Mononuclear cell (primary cell): ENCODE results near the gene KANK3. TPM values are rescaled to one million over a fixed set of nuclear protein-coding genes. Genes with fewer than 3 reads are reported as not detected.
"Not testable (repeated sequence)": the region's sequence is repeated elsewhere in the genome, so short reads cannot be mapped to it uniquely, and the experiment has no call there.

Experiments used
- H3K27me3 ChIP-seq: 2 replicates; pipeline ENCODE4 v1.6.0; 2011; ENCODE audit warnings: low read length, control low read depth; ENCODE audit not compliant: insufficient read depth
- H3K4me1 ChIP-seq: 2 replicates; pipeline ENCODE4 v1.5.1; 2011; ENCODE audit warnings: mild to moderate bottlenecking, low read length, control low read depth; ENCODE audit not compliant: insufficient read depth
- H3K4me3 ChIP-seq: 2 replicates; pipeline ENCODE4 v1.5.1; 2011; ENCODE audit warnings: mild to moderate bottlenecking, low read length, moderate library complexity
- H3K9me3 ChIP-seq: 2 replicates; pipeline ENCODE4 v1.5.1; 2011; ENCODE audit warnings: low read depth, mild to moderate bottlenecking, control low read depth, low read length
- total RNA-seq: library from RNA; depleted of rRNA; stranded (reverse); fragments of >200 nt; gene quantifications from one replicate; pipeline ENCODE4 v1.2.3, GENCODE V29; 2012

KANK3 gene
- total RNA-seq, 1 donor = 0.42 TPM

DNA sequence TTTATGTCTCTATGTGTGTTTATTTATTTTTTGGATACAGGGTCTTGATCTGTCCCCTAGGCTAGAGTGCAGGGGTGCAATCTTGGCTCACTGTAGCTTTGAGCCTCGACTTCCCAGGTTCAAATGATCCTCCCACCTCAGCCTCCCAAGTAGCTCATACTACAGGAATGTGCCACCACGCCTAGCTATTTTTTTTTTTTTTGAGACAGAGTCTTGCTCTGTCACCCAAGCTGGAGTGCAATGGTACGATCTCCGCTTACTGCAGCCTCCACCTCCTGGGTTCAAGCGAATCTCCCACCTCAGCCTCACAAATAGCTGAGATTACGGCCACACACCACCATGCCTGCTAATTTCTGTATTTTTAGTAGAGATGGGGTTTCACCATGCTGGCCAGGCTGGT lies 15.9 kb upstream of the KANK3 start:
- H3K27me3 ChIP-seq = peaks cover 15% of the 10 kb centered on the region
- no peak overlapping the region for H3K4me3 ChIP-seq
- H3K4me1 ChIP-seq = peaks cover 9% of the 10 kb centered on the region
- H3K9me3 ChIP-seq = no peaks in the 10 kb centered on the region

DNA sequence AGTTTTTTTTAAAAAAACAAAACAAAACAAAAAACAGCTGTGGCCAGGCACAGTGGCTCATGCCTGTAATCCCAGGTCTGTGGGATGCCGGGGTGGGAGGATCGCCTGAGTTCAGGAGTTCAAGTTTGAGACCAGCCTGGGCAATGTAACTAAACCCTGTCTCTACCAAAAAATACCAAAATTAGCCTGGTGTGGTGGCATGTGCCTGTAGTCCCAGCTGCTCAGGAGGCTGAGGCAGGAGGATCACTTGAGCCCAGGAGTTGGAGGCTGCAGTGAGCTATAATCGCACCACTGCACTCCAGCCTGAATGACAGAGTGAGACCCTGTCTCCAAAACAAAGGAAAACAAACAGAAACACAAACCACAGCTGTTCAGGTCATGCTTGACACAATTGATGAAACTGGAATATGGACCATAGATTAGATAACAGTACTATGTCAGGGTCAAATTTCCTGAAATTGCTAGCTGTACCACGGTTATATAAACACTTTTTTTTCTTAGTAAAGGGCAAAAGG lies 14.0 kb upstream of the KANK3 start:
- Histone ChIP-seq H3K9me3 (no peaks in the 10 kb centered on the region), H3K27me3 (peaks cover 8% of the 10 kb centered on the region), H3K4me3 (no peak overlapping the region), H3K4me1 (no peaks in the 10 kb centered on the region)

DNA sequence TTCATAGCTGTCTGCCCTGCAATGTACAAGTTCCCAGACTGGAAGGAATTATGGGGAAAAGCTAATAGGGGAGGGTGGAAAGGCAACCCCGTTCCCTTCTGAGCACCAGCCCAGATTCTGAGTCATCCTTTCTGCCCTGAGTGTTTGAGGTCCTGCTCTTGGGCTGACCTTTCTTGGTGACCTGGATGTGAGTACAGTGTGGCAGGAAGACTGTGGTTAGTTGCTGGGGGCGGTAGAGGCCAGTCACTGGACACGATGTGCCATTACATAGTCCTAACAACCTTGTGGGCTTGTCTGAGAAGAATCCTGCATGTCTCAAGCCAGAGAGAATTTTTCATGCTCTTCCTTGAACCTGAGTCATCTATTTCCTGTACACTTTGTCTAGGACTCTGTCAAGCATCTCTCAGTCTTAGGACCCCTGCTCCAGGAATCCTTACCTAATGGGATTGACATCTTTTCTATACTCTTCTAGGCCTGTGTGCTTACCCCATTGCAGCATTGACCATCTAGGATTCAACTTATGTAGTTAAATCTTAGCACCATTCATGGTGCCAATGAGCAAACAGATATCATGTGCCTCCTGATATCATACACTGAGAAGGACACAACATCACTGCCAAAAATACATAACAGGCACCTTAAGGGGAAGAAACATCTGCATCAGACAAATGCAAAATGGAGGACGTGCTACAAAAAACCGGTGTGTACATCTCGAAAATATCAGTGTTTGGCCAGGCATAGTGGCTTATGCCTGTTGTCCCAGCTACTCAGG lies 12.8 kb upstream of the KANK3 start:
- Histone ChIP-seq H3K27me3 (peaks cover 3% of the 10 kb centered on the region), H3K9me3 (no peaks in the 10 kb centered on the region)

DNA sequence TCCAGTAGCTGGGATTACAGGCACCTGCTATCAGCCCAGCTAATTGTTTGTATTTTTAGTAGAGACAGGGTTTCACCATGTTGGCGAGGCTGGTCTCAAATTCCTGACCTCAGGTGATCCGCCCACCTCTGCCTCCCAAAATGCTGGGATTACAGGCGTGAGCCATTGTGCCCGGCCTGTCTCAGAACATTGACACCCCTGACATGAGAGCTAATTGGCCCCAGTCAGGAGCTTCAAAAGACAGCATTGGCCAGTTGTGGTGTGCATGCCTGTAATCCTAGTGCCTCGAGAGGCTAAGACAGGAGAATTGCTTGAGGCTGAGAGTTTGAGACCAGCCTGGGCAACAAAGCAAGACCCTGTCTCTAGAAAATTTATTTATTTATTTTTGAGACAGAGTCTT lies 9.8 kb upstream of the KANK3 start:
- not testable (repeated sequence) for H3K9me3 ChIP-seq, H3K4me1 ChIP-seq, H3K4me3 ChIP-seq, H3K27me3 ChIP-seq

More for the DNA sequence above, 12.8 kb upstream of the KANK3 start:
- Histone ChIP-seq H3K4me3 (no peak overlapping the region), H3K4me1 (no peaks in the 10 kb centered on the region)

DNA sequence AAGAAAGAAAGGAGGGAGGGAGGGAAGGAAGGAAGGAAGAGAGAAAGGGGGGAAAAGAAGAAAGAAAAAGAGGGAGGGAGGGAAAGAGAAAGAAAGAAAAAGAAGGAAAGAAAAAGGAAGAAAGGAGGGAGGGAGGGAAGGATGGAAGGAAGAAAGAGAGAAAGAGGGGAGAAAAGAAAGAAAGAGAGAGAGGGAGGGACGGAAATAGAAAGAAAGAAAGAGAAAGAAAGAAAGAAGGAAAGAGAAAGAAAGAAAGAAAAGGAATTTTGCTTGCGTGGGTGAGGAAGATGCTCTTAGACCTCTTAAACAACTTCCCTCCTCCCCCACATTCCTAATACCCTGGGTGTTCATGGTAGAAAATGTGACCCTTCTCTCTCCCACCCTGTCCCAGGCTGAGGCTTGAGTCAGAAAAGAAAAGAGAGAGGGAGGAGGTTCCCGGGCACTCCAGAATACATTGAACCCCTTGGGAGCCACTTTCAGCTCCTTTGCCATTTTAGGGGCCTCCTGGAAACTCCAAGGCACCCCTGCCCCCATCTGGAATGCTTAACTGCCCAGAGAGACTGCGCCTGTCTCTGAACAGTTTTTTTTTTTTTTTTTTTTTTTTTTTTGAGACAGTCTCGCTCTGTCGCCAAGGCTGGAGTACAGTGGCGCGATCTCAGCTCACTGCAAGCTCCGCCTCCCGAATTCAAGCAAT lies 9.2 kb upstream of the KANK3 start:
- Histone ChIP-seq H3K27me3 (peaks cover 3% of the 10 kb centered on the region), H3K9me3 (no peaks in the 10 kb centered on the region), H3K4me1 (no peaks in the 10 kb centered on the region), H3K4me3 (no peak overlapping the region)

DNA sequence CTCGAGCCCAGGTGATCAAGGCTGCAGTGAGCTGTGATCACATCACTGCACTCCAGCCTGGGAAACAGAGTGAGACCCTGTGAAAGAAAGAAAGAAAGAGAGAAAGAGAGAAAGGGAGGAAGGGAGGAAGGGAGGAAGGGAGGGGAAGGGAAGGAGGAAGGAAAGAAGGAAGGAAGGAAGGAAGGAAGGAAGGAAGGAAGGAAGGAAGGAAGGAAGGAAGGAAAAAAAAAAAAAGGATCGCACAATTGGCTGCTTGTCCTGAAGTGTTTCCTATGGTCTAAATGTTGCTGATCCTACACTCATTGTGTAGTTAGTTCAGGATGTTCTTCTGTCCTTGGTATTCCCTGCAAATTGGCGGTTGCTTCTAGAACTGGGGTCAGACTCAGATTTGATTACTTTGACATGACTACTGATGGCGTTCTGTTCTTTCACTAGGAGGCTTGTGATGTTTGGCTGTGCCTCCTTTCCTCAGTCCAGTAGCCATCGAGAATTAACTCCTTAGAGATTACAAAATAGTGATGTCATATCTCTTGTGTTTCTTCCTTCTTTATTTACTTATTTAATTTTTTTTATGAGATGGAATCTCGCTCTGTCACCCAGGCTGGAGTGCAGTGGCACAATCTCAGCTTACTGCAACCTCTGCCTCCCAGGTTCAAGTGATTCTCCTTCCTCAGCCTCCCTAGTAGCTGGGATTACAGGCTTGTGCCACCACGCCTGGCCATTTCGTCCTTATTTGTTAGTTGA lies 6.7 kb upstream of the KANK3 start:
- H3K9me3 ChIP-seq, H3K4me1 ChIP-seq, H3K4me3 ChIP-seq, H3K27me3 ChIP-seq: not testable (repeated sequence)

DNA sequence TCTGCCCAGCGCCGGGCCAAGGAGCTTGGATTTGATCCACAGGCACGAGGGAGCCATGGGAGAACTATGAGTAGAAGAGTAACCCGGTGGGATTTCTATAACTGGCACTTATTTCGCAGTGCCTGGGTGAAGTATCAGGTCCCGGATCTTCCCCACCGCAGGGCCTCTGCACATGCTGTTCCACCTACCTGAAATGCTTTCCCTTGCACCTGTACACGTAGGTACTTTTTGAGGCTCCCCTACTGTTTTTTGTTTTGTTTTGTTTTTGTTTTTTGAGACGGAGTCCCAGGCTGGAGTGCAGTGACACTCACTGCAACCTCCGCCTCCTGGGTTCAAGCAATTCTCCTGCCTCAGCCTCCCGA lies 402 bp upstream of the KANK3 start:
- Histone ChIP-seq H3K4me3 (no peak overlapping the region), H3K27me3 (peaks cover 44% of the 10 kb centered on the region), H3K4me1 (peaks cover 11% of the 10 kb centered on the region), H3K9me3 (no peaks in the 10 kb centered on the region)

DNA sequence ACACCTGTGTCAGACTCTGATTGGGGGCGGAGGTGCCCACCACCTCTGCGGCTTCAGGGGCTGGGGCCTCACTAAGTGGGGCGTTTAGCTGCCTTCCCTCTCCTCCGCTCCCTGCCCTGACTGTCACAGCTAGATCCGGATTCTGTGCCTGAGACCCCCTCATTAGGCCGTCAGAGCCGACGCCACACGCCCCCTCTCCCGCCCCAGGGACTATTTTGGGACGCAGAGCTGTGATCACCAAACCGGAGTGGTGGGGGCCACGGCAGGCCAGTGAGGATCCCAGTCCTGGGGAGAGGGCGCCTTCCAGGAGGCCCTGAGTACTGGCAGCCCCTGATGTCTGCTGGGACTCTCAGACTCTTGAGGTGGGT lies 762 bp downstream of the KANK3 start:
- H3K9me3 ChIP-seq = no peaks in the 10 kb centered on the region
- H3K27me3 ChIP-seq = peaks cover 44% of the 10 kb centered on the region
- H3K4me1 ChIP-seq = peaks cover 11% of the 10 kb centered on the region
- H3K4me3 ChIP-seq = no peak overlapping the region

DNA sequence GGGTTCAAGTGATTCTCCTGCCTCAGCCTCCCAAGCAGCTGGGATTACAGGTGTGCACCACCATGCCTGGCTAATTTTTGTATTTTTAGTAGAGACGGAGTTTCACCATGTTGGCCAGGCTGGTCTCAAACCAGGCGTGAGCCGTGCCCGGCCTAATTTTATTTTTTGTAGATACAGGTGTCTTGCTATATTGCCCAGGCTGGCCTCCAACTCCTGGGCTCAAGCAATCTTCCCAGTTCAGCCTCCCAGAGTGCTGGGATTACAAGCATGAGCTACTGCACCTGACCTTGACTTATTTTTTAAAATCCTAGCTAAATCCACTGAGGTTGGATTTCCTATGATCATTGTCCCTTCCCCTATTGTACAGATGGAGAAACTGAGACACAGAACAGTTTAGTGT lies 1.6 kb downstream of the KANK3 start:
- not testable (repeated sequence) for H3K4me3 ChIP-seq, H3K9me3 ChIP-seq
- H3K27me3 ChIP-seq = peaks cover 48% of the 10 kb centered on the region
- peaks cover 11% of the 10 kb centered on the region for H3K4me1 ChIP-seq

DNA sequence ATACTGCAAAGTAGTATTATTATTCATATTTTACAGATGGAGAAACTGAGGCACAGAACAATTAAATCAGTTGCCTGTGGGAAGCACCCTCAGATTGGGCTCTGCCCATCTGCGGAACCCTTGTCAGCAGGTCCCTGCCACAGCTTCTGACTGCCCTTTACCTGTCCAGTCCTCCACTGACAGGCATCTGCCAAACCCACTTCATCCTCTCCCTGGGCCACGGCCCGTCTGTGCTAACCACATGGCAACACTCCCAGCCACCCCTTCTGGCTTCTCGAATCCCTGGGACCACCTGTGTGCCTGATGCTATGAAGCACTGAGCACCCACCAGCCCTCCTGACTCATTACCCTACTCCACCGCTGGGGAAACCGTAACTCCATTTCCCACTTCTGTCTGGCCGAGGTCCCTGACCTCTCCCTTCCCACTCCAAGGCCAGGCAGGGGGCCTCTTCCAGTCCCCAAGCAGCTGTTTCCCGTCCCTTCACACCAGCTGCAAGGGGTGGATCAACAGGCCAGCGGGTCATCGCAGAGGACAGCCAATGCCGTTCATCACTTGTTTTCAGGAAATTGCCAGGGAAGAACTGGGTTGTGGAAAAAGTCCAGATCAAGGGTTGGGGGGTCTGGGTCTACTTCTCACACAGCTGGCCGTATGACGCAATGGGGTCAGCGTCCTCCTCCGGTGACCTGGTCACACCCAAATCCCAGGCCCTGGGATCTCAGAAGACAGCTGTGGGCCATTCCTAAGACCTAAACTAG lies 2.5 kb downstream of the KANK3 start:
- Histone ChIP-seq H3K4me3 (no peak overlapping the region), H3K27me3 (peaks cover 57% of the 10 kb centered on the region), H3K9me3 (no peaks in the 10 kb centered on the region), H3K4me1 (peaks cover 17% of the 10 kb centered on the region)

DNA sequence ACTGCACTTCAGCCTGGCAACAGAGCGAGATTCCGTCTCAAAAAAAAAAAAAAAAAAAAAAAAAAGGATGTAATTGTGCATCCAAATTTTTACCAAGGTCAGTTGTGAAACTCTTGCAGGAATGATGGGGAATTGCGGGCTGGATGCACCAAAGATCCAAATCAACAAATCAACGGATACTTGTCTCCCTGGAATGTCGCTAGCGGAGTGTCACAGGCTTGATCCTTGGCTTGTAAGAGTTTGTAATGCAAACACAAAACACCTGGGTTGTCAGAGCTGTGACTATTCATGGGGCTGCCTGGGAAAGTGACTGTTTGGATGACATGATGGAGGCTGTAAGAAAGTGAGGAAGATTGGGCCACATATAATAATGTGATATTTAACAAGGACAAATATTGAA lies 4.2 kb downstream of the KANK3 start:
- Histone ChIP-seq H3K4me1 (peaks cover 23% of the 10 kb centered on the region), H3K9me3 (no peaks in the 10 kb centered on the region), H3K4me3 (no peak overlapping the region), H3K27me3 (peaks cover 56% of the 10 kb centered on the region)

DNA sequence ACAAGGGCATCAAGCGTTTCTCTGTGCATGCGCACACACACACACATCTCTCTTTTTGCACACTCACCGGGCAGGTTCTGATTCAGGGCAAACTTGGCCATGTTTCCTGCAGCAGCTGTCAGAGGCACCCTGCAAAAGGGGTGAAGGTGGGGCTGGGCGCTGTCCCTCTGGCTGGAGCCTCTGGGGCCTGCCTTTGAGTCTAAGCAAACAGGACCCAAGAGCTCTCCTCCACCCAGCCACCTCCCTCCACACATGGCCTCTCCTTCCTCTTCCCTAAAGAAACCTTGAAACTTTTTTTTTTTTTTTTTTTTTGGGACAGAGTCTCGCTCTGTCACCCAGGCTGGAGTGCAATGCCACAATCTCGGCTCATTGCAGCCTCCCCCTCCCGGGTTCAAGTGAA lies 5.3 kb downstream of the KANK3 start:
- Histone ChIP-seq H3K4me1 (peaks cover 14% of the 10 kb centered on the region), H3K4me3 (no peak overlapping the region), H3K27me3 (peaks cover 56% of the 10 kb centered on the region), H3K9me3 (no peaks in the 10 kb centered on the region)

DNA sequence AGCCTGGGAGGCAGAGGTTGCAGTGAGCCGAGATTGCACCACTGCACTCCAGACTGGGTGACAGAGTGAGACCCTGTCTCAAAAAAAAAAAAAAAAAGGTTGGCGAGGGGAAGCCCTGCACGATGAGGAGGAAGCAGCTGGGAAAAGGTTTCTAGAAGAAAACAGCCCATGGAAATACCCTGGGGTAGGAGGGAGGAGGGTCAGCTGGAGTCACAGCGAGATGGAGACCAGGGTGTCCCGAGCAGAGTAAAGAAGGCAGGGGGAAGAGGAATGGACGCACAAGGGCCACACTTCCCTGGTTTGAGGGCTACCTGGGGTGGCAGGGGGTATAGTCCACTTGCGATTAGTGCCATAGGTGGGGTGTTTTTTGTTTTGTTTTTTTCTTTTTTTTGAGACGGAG lies 6.4 kb downstream of the KANK3 start:
- Histone ChIP-seq H3K9me3 (no peaks in the 10 kb centered on the region), H3K4me3 (no peak overlapping the region), H3K27me3 (peaks cover 47% of the 10 kb centered on the region), H3K4me1 (peaks cover 12% of the 10 kb centered on the region)

DNA sequence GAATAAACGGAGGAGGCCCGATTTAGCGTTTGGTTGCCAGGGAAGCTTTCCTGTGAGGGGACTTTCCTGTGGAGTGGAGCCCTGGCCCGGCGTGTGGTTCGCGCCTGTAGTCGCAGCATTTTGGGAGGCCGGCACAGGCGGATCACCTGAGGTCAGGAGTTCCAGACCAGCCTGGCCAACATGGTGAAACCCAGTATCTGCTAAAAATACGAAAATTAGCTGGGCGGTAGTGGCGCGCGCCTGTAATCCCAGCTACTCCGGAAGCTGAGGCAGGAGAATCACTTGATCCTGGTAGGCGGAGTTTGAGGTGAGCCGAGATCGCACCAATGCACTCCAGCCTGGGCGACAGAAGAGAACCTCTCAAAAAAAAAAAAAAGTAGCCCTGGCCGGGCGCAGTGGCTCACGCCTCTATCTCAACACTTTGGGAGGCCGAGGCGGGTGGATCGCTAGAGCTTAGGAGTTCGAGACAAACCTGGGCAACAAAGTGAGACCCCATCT lies 6.9 kb downstream of the KANK3 start:
- Histone ChIP-seq H3K27me3 (peaks cover 43% of the 10 kb centered on the region), H3K4me1 (peaks cover 12% of the 10 kb centered on the region), H3K9me3 (no peaks in the 10 kb centered on the region), H3K4me3 (no peak overlapping the region)
